HepG2 (cell line): Measurements from ENCODE around the gene CTSW. TPM values are rescaled to one million over a fixed set of nuclear protein-coding genes. Genes with fewer than 3 reads are reported as not detected.

Source experiments
- ADNP ChIP-seq: sonication (generic); formaldehyde crosslinking; IDR thresholded peaks from 2 replicates; pipeline ENCODE4 v1.4.0; 2020; ENCODE audit warnings: missing genetic modification reagents
- BRD4 ChIP-seq: sonication (generic); formaldehyde crosslinking; IDR thresholded peaks from 2 replicates; pipeline ENCODE4 v1.4.0; 2020; ENCODE audit warnings: missing genetic modification reagents
- CBX2 ChIP-seq, 2 experiments: fragments of 200-600 bp in 1 of 2; sonication (generic); formaldehyde crosslinking in 1 of 2; IDR thresholded peaks; 2 replicates each; pipeline versions ENCODE4 v1.7.0 to v1.8.1; 2018 to 2022; ENCODE audit warnings: low read depth in 2 of 2, low read length in 1 of 2, mild to moderate bottlenecking in 1 of 2, missing genetic modification reagents in 1 of 2
- DNMT1 ChIP-seq: sonication (generic); formaldehyde crosslinking; IDR thresholded peaks from 2 replicates; pipeline ENCODE4 v1.5.1; 2020; ENCODE audit warnings: mild to moderate bottlenecking, missing genetic modification reagents
- FIP1L1 ChIP-seq: fragments of 200-400 bp; formaldehyde crosslinking; IDR thresholded peaks from 2 replicates; pipeline ENCODE4 v1.6.1; 2018; ENCODE audit warnings: low read depth, mild to moderate bottlenecking, low read length, moderate library complexity, borderline replicate concordance; ENCODE audit not compliant: insufficient read depth
- GTF3A ChIP-seq: sonication (generic); formaldehyde crosslinking; conservative IDR thresholded peaks from 2 replicates; pipeline ENCODE4 v1.4.0; 2020; ENCODE audit warnings: mild to moderate bottlenecking, missing genetic modification reagents
- HDAC1 ChIP-seq: sonication (generic); formaldehyde crosslinking; IDR thresholded peaks from 2 replicates; pipeline ENCODE4 v1.5.1; 2020; ENCODE audit warnings: mild to moderate bottlenecking, missing genetic modification reagents
- JUN ChIP-seq: sonication (generic); formaldehyde crosslinking; IDR thresholded peaks from 2 replicates; pipeline ENCODE4 v1.4.0; 2020; ENCODE audit warnings: mild to moderate bottlenecking, missing genetic modification reagents
- KLF15 ChIP-seq: sonication (generic); formaldehyde crosslinking; IDR thresholded peaks from 2 replicates; pipeline ENCODE4 v1.8.1; 2023; ENCODE audit warnings: borderline replicate concordance, mild to moderate bottlenecking, inconsistent platforms, missing genetic modification reagents, mixed read lengths
- NFATC3 ChIP-seq: sonication (generic); formaldehyde crosslinking; IDR thresholded peaks from 2 replicates; pipeline ENCODE4 v1.5.1; 2020; ENCODE audit warnings: mild to moderate bottlenecking, missing genetic modification reagents
- PAWR ChIP-seq: sonication (generic); formaldehyde crosslinking; IDR thresholded peaks from 2 replicates; pipeline ENCODE4 v1.4.0; 2020; ENCODE audit warnings: missing genetic modification reagents, mild to moderate bottlenecking, borderline replicate concordance
- SOX5 ChIP-seq: IDR thresholded peaks from 2 replicates; pipeline ENCODE4 v1.6.1; 2016; ENCODE audit warnings: borderline replicate concordance
- U2AF2 ChIP-seq: fragments of 200-400 bp; formaldehyde crosslinking; IDR thresholded peaks from 2 replicates; pipeline ENCODE4 v1.6.1; 2017; ENCODE audit warnings: low read depth, mild to moderate bottlenecking, low read length
- ZC3H4 ChIP-seq: sonication (generic); formaldehyde crosslinking; IDR thresholded peaks from 2 replicates; pipeline ENCODE4 v1.4.0; 2020; ENCODE audit warnings: missing genetic modification reagents, borderline replicate concordance
- ZFP37 ChIP-seq: sonication (generic); formaldehyde crosslinking; IDR thresholded peaks from 2 replicates; pipeline ENCODE4 v1.4.0; 2020; ENCODE audit warnings: missing genetic modification reagents, borderline replicate concordance
- ZFP62 ChIP-seq: sonication (generic); formaldehyde crosslinking; IDR thresholded peaks from 2 replicates; pipeline ENCODE4 v1.4.0; 2020; ENCODE audit warnings: missing genetic modification reagents
- ZMYM2 ChIP-seq: sonication (generic); formaldehyde crosslinking; IDR thresholded peaks from 2 replicates; pipeline ENCODE4 v1.8.0; 2022; ENCODE audit warnings: mild to moderate bottlenecking, missing genetic modification reagents
- ZNF256 ChIP-seq: sonication (generic); formaldehyde crosslinking; conservative IDR thresholded peaks from 2 replicates; pipeline ENCODE4 v1.4.0; 2020; ENCODE audit warnings: missing genetic modification reagents
- ZNF501 ChIP-seq: sonication (generic); formaldehyde crosslinking; IDR thresholded peaks from 2 replicates; pipeline ENCODE4 v1.5.1; 2020; ENCODE audit warnings: mild to moderate bottlenecking, moderate library complexity, missing genetic modification reagents
- ZNF558 ChIP-seq: sonication (generic); formaldehyde crosslinking; IDR thresholded peaks from 2 replicates; pipeline ENCODE4 v1.9.0; 2022; ENCODE audit warnings: mild to moderate bottlenecking, missing genetic modification reagents, borderline replicate concordance
- ZNF562 ChIP-seq: sonication (generic); formaldehyde crosslinking; IDR thresholded peaks from 2 replicates; pipeline ENCODE4 v1.8.0; 2022; ENCODE audit warnings: missing genetic modification reagents, borderline replicate concordance
- ZNF644 ChIP-seq: IDR thresholded peaks from 2 replicates; pipeline ENCODE4 v1.6.1; 2016; ENCODE audit warnings: low read depth
- ZNF678 ChIP-seq: sonication (generic); formaldehyde crosslinking; IDR thresholded peaks from 2 replicates; pipeline ENCODE4 v1.4.0; 2020; ENCODE audit warnings: mild to moderate bottlenecking, missing genetic modification reagents
- ZNF883 ChIP-seq: sonication (generic); formaldehyde crosslinking; IDR thresholded peaks from 2 replicates; pipeline ENCODE4 v1.5.1; 2020; ENCODE audit warnings: mild to moderate bottlenecking, missing genetic modification reagents; ENCODE audit errors: not compliant biosample characterization
- ZSCAN31 ChIP-seq: sonication (generic); formaldehyde crosslinking; IDR thresholded peaks from 2 replicates; pipeline ENCODE4 v1.5.0; 2020; ENCODE audit warnings: low read depth, mild to moderate bottlenecking, missing genetic modification reagents
- polyA plus RNA-seq, 8 experiments: library from polyadenylated mRNA; depleted of rRNA in 3 of 8; stranded (reverse) in 7 of 8; unstranded in 1 of 8; fragments of >200 nt; fragmentation: Illumina TruSeq in 4 of 8; extraction: Trizol in 4 of 8; gene quantifications; 2 replicates each; pipeline versions ENCODE4 v1.2.1 to v1.2.3, GENCODE V29; 2011 to 2016; ENCODE audit warnings: low read depth in 4 of 8, missing spikeins in 1 of 8, mixed read lengths in 1 of 8; ENCODE audit not compliant: insufficient read depth in 1 of 8
- total RNA-seq, 5 experiments: library from RNA; depleted of rRNA; stranded (reverse); fragments of >200 nt; fragmentation: Illumina TruSeq; extraction: Trizol; gene quantifications; 2 replicates each; pipeline ENCODE4 v1.2.3, GENCODE V29; 2016; ENCODE audit warnings: low read depth in 1 of 5
- TF ChIP-seq, protein P1 (sequence below): sonication (generic); formaldehyde crosslinking; IDR thresholded peaks from 2 replicates; pipeline ENCODE4 v1.4.0; 2020; ENCODE audit warnings: missing genetic modification reagents
- TF ChIP-seq, protein P2 (sequence below): sonication (generic); formaldehyde crosslinking; IDR thresholded peaks from 2 replicates; pipeline ENCODE4 v1.4.0; 2020; ENCODE audit warnings: mild to moderate bottlenecking, missing genetic modification reagents
- TF ChIP-seq, protein P3 (sequence below): sonication (generic); formaldehyde crosslinking; IDR thresholded peaks from 2 replicates; pipeline ENCODE4 v1.8.0; 2022; ENCODE audit warnings: mild to moderate bottlenecking, missing genetic modification reagents, moderate library complexity

Gene CTSW
- total and polyA plus RNA-seq, 2 of the 13 experiments (the other 11 are each of a cell fraction or from before 2014, with no cell fraction given) = 0.09 TPM; not detected in 1

DNA sequence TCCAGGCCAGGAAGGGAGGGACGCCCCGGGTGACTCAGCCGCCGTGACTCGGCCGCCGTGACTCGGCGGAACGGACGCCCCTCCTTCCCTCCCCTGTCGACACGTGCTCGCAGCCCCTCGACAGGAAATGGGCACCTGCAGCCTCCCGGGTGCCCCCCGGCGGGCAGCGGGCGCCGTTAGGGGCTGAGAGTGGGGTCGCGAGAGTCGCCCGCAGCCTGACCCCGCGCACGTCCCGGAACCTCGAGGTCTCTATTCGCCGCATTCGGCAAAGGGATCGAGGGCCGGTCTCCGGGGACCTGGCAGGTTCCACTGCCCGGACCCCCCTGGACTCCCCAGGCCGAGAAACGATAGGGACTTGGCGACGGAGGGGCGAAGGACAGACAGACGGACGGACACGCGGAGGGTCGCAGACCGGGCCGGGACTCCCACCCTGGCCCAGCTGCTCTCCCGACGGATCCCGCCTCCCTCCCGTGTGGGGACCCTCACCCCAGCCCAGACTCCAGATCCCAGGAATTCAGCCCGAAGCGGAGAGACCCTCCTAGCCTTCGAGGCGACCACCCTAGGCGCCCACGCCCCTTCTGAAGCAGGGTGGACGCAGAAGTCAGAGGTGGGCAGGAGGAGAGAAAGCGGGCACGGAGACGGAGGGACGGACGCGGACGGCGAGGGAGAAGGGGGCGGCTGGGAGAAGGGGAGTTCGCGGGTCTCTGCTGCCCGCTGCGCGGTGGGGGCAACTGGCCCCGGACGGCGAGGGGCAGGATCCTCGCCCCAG, 19.9 kb downstream of the CTSW start (continued):
- TF ChIP-seq, protein P1, sequence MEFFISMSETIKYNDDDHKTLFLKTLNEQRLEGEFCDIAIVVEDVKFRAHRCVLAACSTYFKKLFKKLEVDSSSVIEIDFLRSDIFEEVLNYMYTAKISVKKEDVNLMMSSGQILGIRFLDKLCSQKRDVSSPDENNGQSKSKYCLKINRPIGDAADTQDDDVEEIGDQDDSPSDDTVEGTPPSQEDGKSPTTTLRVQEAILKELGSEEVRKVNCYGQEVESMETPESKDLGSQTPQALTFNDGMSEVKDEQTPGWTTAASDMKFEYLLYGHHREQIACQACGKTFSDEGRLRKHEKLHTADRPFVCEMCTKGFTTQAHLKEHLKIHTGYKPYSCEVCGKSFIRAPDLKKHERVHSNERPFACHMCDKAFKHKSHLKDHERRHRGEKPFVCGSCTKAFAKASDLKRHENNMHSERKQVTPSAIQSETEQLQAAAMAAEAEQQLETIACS (CRISPR knock-in tag) = no peak
- peak; percentile 90 for TF ChIP-seq HDAC1 (CRISPR knock-in tag)
- TF ChIP-seq ZNF558 = peak; percentile 19; the same call in 1 of the 2 replicates
- TF ChIP-seq ZMYM2 (CRISPR knock-in tag) = peak; percentile 86
- TF ChIP-seq CBX2 (IDR thresholded peaks at IDR 0.05; ENCODE audit: low read depth, low read length) = no peak
- no peak; the same call in 1 of the 2 replicates for TF ChIP-seq CBX2 (CRISPR knock-in tag; IDR thresholded peaks at IDR 0.05; ENCODE audit: low read depth)
- TF ChIP-seq ZNF256 (CRISPR knock-in tag) = no peak
- TF ChIP-seq ZNF562 (CRISPR knock-in tag) = no peak
- no peak for TF ChIP-seq ZC3H4 (CRISPR knock-in tag)
- no peak for TF ChIP-seq ZNF678 (CRISPR knock-in tag)
- no peak for TF ChIP-seq FIP1L1
- no peak for TF ChIP-seq ADNP (CRISPR knock-in tag)
- TF ChIP-seq KLF15 = no peak
- no peak for TF ChIP-seq U2AF2
- TF ChIP-seq ZFP37 = no peak
- no peak for TF ChIP-seq DNMT1 (CRISPR knock-in tag)
- TF ChIP-seq GTF3A = no peak
- TF ChIP-seq ZFP62 = no peak
- TF ChIP-seq ZNF644 (CRISPR knock-in tag) = no peak
- TF ChIP-seq JUN = no peak
- peak; percentile 6; the same call in 1 of the 2 replicates for TF ChIP-seq SOX5
- TF ChIP-seq, protein P2, sequence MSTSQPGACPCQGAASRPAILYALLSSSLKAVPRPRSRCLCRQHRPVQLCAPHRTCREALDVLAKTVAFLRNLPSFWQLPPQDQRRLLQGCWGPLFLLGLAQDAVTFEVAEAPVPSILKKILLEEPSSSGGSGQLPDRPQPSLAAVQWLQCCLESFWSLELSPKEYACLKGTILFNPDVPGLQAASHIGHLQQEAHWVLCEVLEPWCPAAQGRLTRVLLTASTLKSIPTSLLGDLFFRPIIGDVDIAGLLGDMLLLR (CRISPR knock-in tag) = peak; percentile 40; the same call in 1 of the 2 replicates
- 0 out of 2 replicates have a peak, but pooled peaks have one; percentile 43 for TF ChIP-seq ZSCAN31
- TF ChIP-seq PAWR = no peak
- TF ChIP-seq BRD4 (CRISPR knock-in tag) = 0 out of 2 replicates have a peak, but pooled peaks have one; percentile 19
- no peak for TF ChIP-seq NFATC3 (CRISPR knock-in tag)
- TF ChIP-seq, protein P3, sequence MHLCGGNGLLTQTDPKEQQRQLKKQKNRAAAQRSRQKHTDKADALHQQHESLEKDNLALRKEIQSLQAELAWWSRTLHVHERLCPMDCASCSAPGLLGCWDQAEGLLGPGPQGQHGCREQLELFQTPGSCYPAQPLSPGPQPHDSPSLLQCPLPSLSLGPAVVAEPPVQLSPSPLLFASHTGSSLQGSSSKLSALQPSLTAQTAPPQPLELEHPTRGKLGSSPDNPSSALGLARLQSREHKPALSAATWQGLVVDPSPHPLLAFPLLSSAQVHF (CRISPR knock-in tag) = peak; percentile 69
- peak; percentile 25 for TF ChIP-seq ZNF883 (CRISPR knock-in tag)
- peak; percentile 81; the same call in 1 of the 2 replicates for TF ChIP-seq ZNF501 (CRISPR knock-in tag)
